Hepatocyte (in vitro differentiated cells): ENCODE results near the gene OR52K2. TPM values are rescaled to one million over a fixed set of nuclear protein-coding genes. Genes with fewer than 3 reads are reported as not detected.
A peak's percentile ranks its signal among the peaks of the same experiment; 100 is the strongest.

ENCODE experiments used
- DNase-seq: peaks from one replicate; pipeline ENCODE4 v3.0.0-alpha.2; 2016; ENCODE audit warnings: low spot score
- H2AFZ ChIP-seq: fragments of 200-600 bp; sonication (generic); 2 replicates; pipeline ENCODE4 v1.6.0; 2016; ENCODE audit warnings: antibody characterized with exemption, mild to moderate bottlenecking
- H3K27ac ChIP-seq: fragments of 200-600 bp; sonication (generic); 2 replicates; pipeline ENCODE4 v1.5.1; 2016; ENCODE audit warnings: mild to moderate bottlenecking
- H3K27me3 ChIP-seq: fragments of 200-600 bp; sonication (generic); 2 replicates; pipeline ENCODE4 v1.6.1; 2016
- H3K36me3 ChIP-seq: fragments of 200-600 bp; sonication (generic); replicated peaks from 2 replicates; pipeline ENCODE4 v1.5.1; 2016; ENCODE audit warnings: low read depth; ENCODE audit not compliant: insufficient read depth
- H3K4me1 ChIP-seq: fragments of 200-600 bp; sonication (generic); 2 replicates; pipeline ENCODE4 v1.5.1; 2016; ENCODE audit warnings: mild to moderate bottlenecking, moderate library complexity; ENCODE audit not compliant: insufficient read depth
- H3K4me2 ChIP-seq: fragments of 200-600 bp; sonication (generic); 2 replicates; pipeline ENCODE4 v1.6.0; 2016
- H3K4me3 ChIP-seq: fragments of 200-600 bp; sonication (generic); 2 replicates; pipeline ENCODE4 v1.5.1; 2016; ENCODE audit warnings: mild to moderate bottlenecking
- H3K79me2 ChIP-seq: fragments of 200-600 bp; sonication (generic); 2 replicates; pipeline ENCODE4 v1.6.0; 2017; ENCODE audit warnings: mild to moderate bottlenecking
- H3K9me2 ChIP-seq: fragments of 200-600 bp; sonication (generic); replicated peaks from 2 replicates; pipeline ENCODE4 v1.6.0; 2017; ENCODE audit warnings: mild to moderate bottlenecking; ENCODE audit not compliant: insufficient read depth
- H3K9me3 ChIP-seq: fragments of 200-600 bp; sonication (generic); 2 replicates; pipeline ENCODE4 v1.5.1; 2016; ENCODE audit warnings: low read depth, mild to moderate bottlenecking
- H4K20me1 ChIP-seq: fragments of 200-600 bp; sonication (generic); 2 replicates; pipeline ENCODE4 v1.6.0; 2016; ENCODE audit warnings: mild to moderate bottlenecking; ENCODE audit not compliant: insufficient read depth, poor library complexity, severe bottlenecking
- CTCF ChIP-seq: fragments of 200-600 bp; sonication (generic); IDR thresholded peaks from 2 replicates; pipeline ENCODE4 v1.5.1; 2016; ENCODE audit warnings: antibody characterized with exemption, mild to moderate bottlenecking; ENCODE audit not compliant: poor library complexity
- EZH2 ChIP-seq: fragments of 200-600 bp; sonication (generic); IDR thresholded peaks from 2 replicates; pipeline ENCODE4 v1.6.1; 2016; ENCODE audit warnings: antibody characterized with exemption, mild to moderate bottlenecking, borderline replicate concordance
- EZH2phosphoT487 ChIP-seq: fragments of 200-600 bp; sonication (generic); IDR thresholded peaks from one replicate; pipeline ENCODE4 v1.6.1; 2018; ENCODE audit warnings: antibody characterized with exemption, mild to moderate bottlenecking, low read depth, moderate library complexity; ENCODE audit not compliant: unreplicated experiment, severe bottlenecking
- WGBS: methylation state at CpG from one replicate; pipeline ENCODE4 v1.1.6; 2016; ENCODE audit warnings: low lambda C conversion rate; ENCODE audit errors: missing lambda C conversion rate; 5-methylcytosine and 5-hydroxymethylcytosine counted together
- polyA plus RNA-seq: library from polyadenylated mRNA; unstranded; fragments of >200 nt; fragmentation: Nextera tagmentation; extraction: Ambion mirVana; gene quantifications from 2 replicates; pipeline ENCODE4 v1.2.1, GENCODE V29; 2016
- total RNA-seq: library from RNA; depleted of rRNA; stranded (reverse); fragments of >200 nt; gene quantifications from 2 replicates; pipeline ENCODE4 v1.2.3, GENCODE V29; 2014

The OR52K2 gene
- total and polyA plus RNA-seq, 2 experiments from 2014 or later, result not detected

- Histone ChIP-seq H3K36me3 (no peaks in the 10 kb centered on the region), H3K27ac (no peak overlapping the region), H4K20me1 (no peaks in the 10 kb centered on the region), H3K4me2 (no peak overlapping the region), H3K79me2 (no peaks in the 10 kb centered on the region), H3K27me3 (no peaks in the 10 kb centered on the region), H3K9me3 (no peaks in the 10 kb centered on the region), H2AFZ (no peak overlapping the region), H3K4me1 (no peaks in the 10 kb centered on the region), H3K9me2 (no peaks in the 10 kb centered on the region), H3K4me3 (no peak overlapping the region)
- no peak for DNase-seq
- TF ChIP-seq EZH2phosphoT487 (no peak), CTCF (no peak), EZH2 (no peak)
- WGBS, result 74% methylated on average over 8 of the region's 8 CpGs
Measured at GRCh38 chr11:4418403-4418802, 30.7 kb upstream of the OR52K2 start.

GRCh38 chr11:4430051-4430450 is 19.0 kb upstream of the OR52K2 start:
- DNase-seq, result peak; percentile 70
- no peaks in the 10 kb centered on the region for H3K9me3 ChIP-seq
- no peaks in the 10 kb centered on the region for H3K79me2 ChIP-seq
- H3K27me3 ChIP-seq, result no peaks in the 10 kb centered on the region
- peaks cover 12% of the 10 kb centered on the region for H3K4me1 ChIP-seq
- no peak overlapping the region for H2AFZ ChIP-seq
- no peak overlapping the region for H3K4me3 ChIP-seq
- 71% methylated on average over 4 of the region's 4 CpGs for WGBS
- peak overlapping the region; percentile 25 for H3K4me2 ChIP-seq
- no peaks in the 10 kb centered on the region for H3K9me2 ChIP-seq
- H4K20me1 ChIP-seq, result no peaks in the 10 kb centered on the region
- TF ChIP-seq CTCF (no peak), EZH2phosphoT487 (no peak), EZH2 (no peak)
- H3K36me3 ChIP-seq, result no peaks in the 10 kb centered on the region
- H3K27ac ChIP-seq, result peak overlapping the region; percentile 93

GRCh38 chr11:4433856-4434255 is 15.2 kb upstream of the OR52K2 start:
- no peaks in the 10 kb centered on the region for H3K9me3 ChIP-seq
- no peaks in the 10 kb centered on the region for H4K20me1 ChIP-seq
- H3K36me3 ChIP-seq, result no peaks in the 10 kb centered on the region
- no peak overlapping the region for H3K4me3 ChIP-seq
- H3K4me2 ChIP-seq, result no peak overlapping the region
- TF ChIP-seq EZH2phosphoT487 (no peak), CTCF (no peak), EZH2 (no peak)
- H2AFZ ChIP-seq, result no peak overlapping the region
- H3K27me3 ChIP-seq, result no peaks in the 10 kb centered on the region
- H3K4me1 ChIP-seq, result peaks cover 12% of the 10 kb centered on the region
- no peaks in the 10 kb centered on the region for H3K9me2 ChIP-seq
- no peak for DNase-seq
- WGBS, result 84% methylated on average over 2 of the region's 2 CpGs
- H3K27ac ChIP-seq, result no peak overlapping the region
- no peaks in the 10 kb centered on the region for H3K79me2 ChIP-seq

- no peaks in the 10 kb centered on the region for H3K9me2 ChIP-seq
- no peak overlapping the region for H3K4me2 ChIP-seq
- H3K79me2 ChIP-seq, result no peaks in the 10 kb centered on the region
- H3K36me3 ChIP-seq, result no peaks in the 10 kb centered on the region
- H3K27me3 ChIP-seq, result no peaks in the 10 kb centered on the region
- WGBS, result 90% methylated on average over 1 of the region's 1 CpG
- no peak overlapping the region for H2AFZ ChIP-seq
- H4K20me1 ChIP-seq, result no peaks in the 10 kb centered on the region
- no peaks in the 10 kb centered on the region for H3K9me3 ChIP-seq
- H3K27ac ChIP-seq, result no peak overlapping the region
- H3K4me3 ChIP-seq, result no peak overlapping the region
- no peaks in the 10 kb centered on the region for H3K4me1 ChIP-seq
- DNase-seq, result no peak
- TF ChIP-seq EZH2phosphoT487 (no peak), EZH2 (no peak), CTCF (no peak)
Measured at GRCh38 chr11:4436411-4436810, 12.7 kb upstream of the OR52K2 start.
